K562 (cell line): ENCODE measurements around the gene CASR. TPM values are rescaled to one million over a fixed set of nuclear protein-coding genes. Genes with fewer than 3 reads are reported as not detected.

Experiments
- ATAC-seq: fragments of 200-7000 bp; cut with Tn5 transposase; 3 replicates; pipeline ENCODE4 v1.9.1; 2020; ENCODE audit warnings: moderate library complexity
- BruUV-seq: library from RNA; stranded (reverse); fragments of 400-500 nt; replicated peaks from 2 replicates; lab custom pipeline; 2021; lab: Mats Ljungman, UMichigan
- CTCF ChIA-PET: fragments of 300-600 bp; formaldehyde crosslinking; extraction: SDS; loops from one replicate; lab custom pipeline; 2021; ENCODE audit warnings: low intra/inter-chr PET ratio; lab: Yijun Ruan, JAX
- POLR2A ChIA-PET: fragments of 300-600, 350-650 bp; sonication (Branson Sonifier 250); formaldehyde crosslinking; extraction: SDS; loops from one replicate; lab custom pipeline; 2021; ENCODE audit warnings: antibody characterized with exemption, inconsistent platforms; lab: Yijun Ruan, JAX
- DNase-seq, 4 experiments: peaks; one replicate each; pipeline versions ENCODE4 v3.0.0 to v3.0.0-alpha.2; 2011 to 2018; ENCODE audit warnings: low spot score in 3 of 4, mixed read lengths in 3 of 4; ENCODE audit errors: extremely low read depth in 1 of 4
- FAIRE-seq: peaks from 2 replicates; lab custom pipeline; 2011; peaks lifted over from hg19 to GRCh38; lab: Jason Lieb, UNC
- H2AFZ ChIP-seq: 2 replicates; pipeline ENCODE4 v1.6.0; 2011; ENCODE audit warnings: low read depth, low read length, control low read depth, inconsistent platforms
- H3K27ac ChIP-seq: fragments of 200-600 bp; 3 replicates; pipeline ENCODE4 v1.8.0; 2011; ENCODE audit warnings: low read depth, mild to moderate bottlenecking, control low read depth, inconsistent platforms, low read length, moderate library complexity, mixed read lengths; ENCODE audit errors: extremely low read depth
- H3K27me3 ChIP-seq, 2 experiments: fragments of 300-600 bp in 1 of 2; 2 replicates in 1 of 2; 3 replicates in 1 of 2; pipeline versions ENCODE4 v1.6.0 to v1.8.0; 2011; ENCODE audit warnings: inconsistent platforms in 2 of 2, low read length in 2 of 2, mild to moderate bottlenecking in 1 of 2, mixed read lengths in 1 of 2, moderate library complexity in 1 of 2; ENCODE audit not compliant: control insufficient read depth in 2 of 2, insufficient read depth in 2 of 2
- H3K36me3 ChIP-seq: fragments of 300-600 bp; 3 replicates; pipeline ENCODE4 v1.8.0; 2011; ENCODE audit warnings: mild to moderate bottlenecking, low read length, inconsistent platforms; ENCODE audit not compliant: control insufficient read depth, insufficient read depth
- H3K4me1 ChIP-seq, 2 experiments: fragments of 200-600 bp in 1 of 2; replicated peaks in 1 of 2; 2 replicates in 1 of 2; 3 replicates in 1 of 2; pipeline versions ENCODE4 v1.5.1 to v1.8.0; 2011; ENCODE audit warnings: inconsistent platforms in 2 of 2, low read length in 2 of 2, mild to moderate bottlenecking in 1 of 2, mixed read lengths in 1 of 2, moderate library complexity in 1 of 2; ENCODE audit not compliant: control insufficient read depth in 2 of 2, insufficient read depth in 2 of 2
- H3K4me2 ChIP-seq: 2 replicates; pipeline ENCODE4 v1.6.1; 2011; ENCODE audit warnings: low read length, control low read depth, inconsistent platforms, mixed read lengths; ENCODE audit not compliant: insufficient read depth
- H3K4me3 ChIP-seq: fragments of 200-600 bp; sonication (generic), shearing (Covaris generic); 2 replicates; pipeline ENCODE4 v1.5.1; 2016; ENCODE audit warnings: control low read depth, inconsistent platforms
- H3K79me2 ChIP-seq: fragments of 200-600 bp; 3 replicates; pipeline ENCODE4 v1.8.0; 2011; ENCODE audit warnings: low read length, inconsistent platforms; ENCODE audit not compliant: control insufficient read depth, insufficient read depth
- H3K9ac ChIP-seq, 2 experiments: 2 replicates each; pipeline versions ENCODE4 v1.6.0 to v1.6.1; 2011; ENCODE audit warnings: low read depth in 2 of 2, low read length in 2 of 2, control low read depth in 1 of 2, inconsistent platforms in 1 of 2, mild to moderate bottlenecking in 1 of 2, mixed read lengths in 1 of 2; ENCODE audit not compliant: insufficient read depth in 1 of 2
- H3K9me1 ChIP-seq: one replicate; pipeline ENCODE4 v1.6.0; 2011; ENCODE audit warnings: inconsistent platforms, mild to moderate bottlenecking, low read length, moderate library complexity; ENCODE audit not compliant: control insufficient read depth, insufficient read depth
- H3K9me3 ChIP-seq: replicated peaks from 2 replicates; pipeline ENCODE4 v1.5.1; 2011; ENCODE audit warnings: low read depth, low read length, inconsistent platforms; ENCODE audit not compliant: control insufficient read depth, insufficient read depth
- H4K20me1 ChIP-seq: replicated peaks from 2 replicates; pipeline ENCODE4 v1.6.1; 2011; ENCODE audit warnings: low read length, inconsistent platforms, mixed read lengths; ENCODE audit not compliant: control insufficient read depth, insufficient read depth
- BCOR ChIP-seq: fragments of 450-650 bp; IDR thresholded peaks from 2 replicates; pipeline ENCODE4 v1.6.1; 2016
- NEUROD1 ChIP-seq: fragments of 150-350 bp; IDR thresholded peaks from 2 replicates; pipeline ENCODE4 v1.6.1; 2014; ENCODE audit warnings: borderline replicate concordance, low read length, low read depth; ENCODE audit not compliant: partially characterized antibody
- NFATC3 ChIP-seq: fragments of 450-650 bp; IDR thresholded peaks from 2 replicates; pipeline ENCODE4 v1.6.1; 2017; ENCODE audit warnings: mild to moderate bottlenecking
- THRAP3 ChIP-seq: fragments of 450-650 bp; IDR thresholded peaks from 2 replicates; pipeline ENCODE4 v1.6.1; 2016; ENCODE audit warnings: mild to moderate bottlenecking, inconsistent platforms, borderline replicate concordance
- ZNF398 ChIP-seq: fragments of 250-450 bp; sonication (Bioruptor Pico); IDR thresholded peaks from 2 replicates; pipeline ENCODE4 v1.8.0; 2021; ENCODE audit warnings: moderate library complexity, mild to moderate bottlenecking, inconsistent platforms
- WGBS: fragments of 100-300 bp; shearing (Covaris generic); methylation state at CpG from one replicate; pipeline ENCODE4 v1.1.6; 2016; ENCODE audit warnings: low coverage, mixed read lengths; ENCODE audit not compliant: insufficient coverage; ENCODE audit errors: missing lambda C conversion rate; 5-methylcytosine and 5-hydroxymethylcytosine counted together
- in situ Hi-C: fragments of 300-500 bp; cut with MboI; formaldehyde crosslinking; loops from 4 replicates; pipeline ENCODE4 v1.15.0; 2018; ENCODE audit warnings: inconsistent platforms, mixed read lengths
- intact Hi-C: fragments of 100-400 bp; cut with micrococcal nuclease; formaldehyde crosslinking; loops from 2 replicates; pipeline ENCODE4 v1.14.2; 2022
- polyA plus RNA-seq, 8 experiments: library from polyadenylated mRNA; depleted of rRNA in 4 of 8; stranded (reverse) in 5 of 8; unstranded in 3 of 8; fragments of >200 nt; fragmentation: Nextera tagmentation in 2 of 8; fragmentation: Illumina TruSeq in 1 of 8; extraction: Ambion mirVana in 2 of 8; extraction: Trizol in 1 of 8; gene quantifications; 2 replicates each; pipeline versions ENCODE4 v1.2.1 to v1.2.3, GENCODE V29; 2011 to 2014; ENCODE audit warnings: inconsistent platforms in 1 of 8, missing spikeins in 1 of 8
- total RNA-seq, 7 experiments: library from RNA; depleted of rRNA in 6 of 7; stranded (reverse); fragments of >200 nt in 6 of 7; fragmentation: Illumina TruSeq in 2 of 7; extraction: Trizol in 2 of 7; gene quantifications; 2 replicates each; pipeline versions ENCODE4 v1.2.1 to v1.2.3, GENCODE V29; 2011 to 2021; ENCODE audit warnings: low replicate concordance in 1 of 7

Gene CASR
- total and polyA plus RNA-seq, 9 of the 15 experiments (the other 6 are each of a cell fraction or from before 2014, with no cell fraction given): not detected

GRCh38 chr3:122188737-122189136 is 5.3 kb downstream of the CASR start:
- no peaks in the 10 kb centered on the region for H3K36me3 ChIP-seq
- H4K20me1 ChIP-seq: no peaks in the 10 kb centered on the region
- H3K9ac ChIP-seq: no peak overlapping the region
- H3K27ac ChIP-seq: no peak overlapping the region
- no peaks in the 10 kb centered on the region for H3K9me3 ChIP-seq
- H3K9me1 ChIP-seq: no peaks in the 10 kb centered on the region
- TF ChIP-seq NEUROD1 (no peak), THRAP3 (no peak)
- no peak overlapping the region for H3K4me2 ChIP-seq
- WGBS: 0% methylated on average over 1 of the region's 1 CpG
- no peak for ATAC-seq
- no peak for DNase-seq
- peaks cover 0 to 3% of the 10 kb centered on the region in 2 experiments; a peak in 1 of 5 replicates for H3K4me1 ChIP-seq
- peaks cover 0 to 7% of the 10 kb centered on the region in 2 experiments; a peak in 2 of 5 replicates for H3K27me3 ChIP-seq
- in situ Hi-C loops: no loop called here
- intact Hi-C loops: no loop called here
- FAIRE-seq: no peak
- ChIA-PET CTCF (no interaction called here), POLR2A (no interaction called here)
- H3K4me3 ChIP-seq: no peak overlapping the region
- BruUV-seq: no TSS peak
- H2AFZ ChIP-seq: no peak overlapping the region
- H3K79me2 ChIP-seq: no peaks in the 10 kb centered on the region

- Histone ChIP-seq H3K79me2 (no peaks in the 10 kb centered on the region), H2AFZ (no peak overlapping the region), H3K9me3 (no peaks in the 10 kb centered on the region), H3K4me1 (no peaks in the 10 kb centered on the region), H3K27ac (no peak overlapping the region), H3K36me3 (no peaks in the 10 kb centered on the region), H4K20me1 (no peaks in the 10 kb centered on the region), H3K4me2 (no peak overlapping the region)
- BruUV-seq: no TSS peak
- intact Hi-C loops: no loop called here
- no peak for DNase-seq
- in situ Hi-C loops: no loop called here
- no peak for FAIRE-seq
- POLR2A ChIA-PET: no interaction called here
- TF ChIP-seq ZNF398 (CRISPR knock-in tag): no peak
- TF ChIP-seq BCOR: no peak
- no peak for TF ChIP-seq NFATC3
- TF ChIP-seq, all 486 proteins: peak for 0
- H3K4me3 ChIP-seq: no peak overlapping the region
- no peak for ATAC-seq
- CTCF ChIA-PET: no interaction called here
- no peaks in the 10 kb centered on the region for H3K9me1 ChIP-seq
- no peak overlapping the region for H3K9ac ChIP-seq
- H3K27me3 ChIP-seq: peaks cover 0 to 4% of the 10 kb centered on the region in 2 experiments; a peak in 1 of 5 replicates
These were observed 5.9 kb downstream of the CASR start for GRCh38 chr3:122189357-122189756.
